GM21576 (cell line): ENCODE results near the gene GPANK1.

Experiments used
- ATAC-seq: cut with Tn5 transposase; IDR thresholded peaks from one replicate; pipeline ENCODE4 v1.9.1; 2021; ENCODE audit warnings: mild to moderate bottlenecking, moderate library complexity; ENCODE audit not compliant: unreplicated experiment

The GPANK1 gene

DNA sequence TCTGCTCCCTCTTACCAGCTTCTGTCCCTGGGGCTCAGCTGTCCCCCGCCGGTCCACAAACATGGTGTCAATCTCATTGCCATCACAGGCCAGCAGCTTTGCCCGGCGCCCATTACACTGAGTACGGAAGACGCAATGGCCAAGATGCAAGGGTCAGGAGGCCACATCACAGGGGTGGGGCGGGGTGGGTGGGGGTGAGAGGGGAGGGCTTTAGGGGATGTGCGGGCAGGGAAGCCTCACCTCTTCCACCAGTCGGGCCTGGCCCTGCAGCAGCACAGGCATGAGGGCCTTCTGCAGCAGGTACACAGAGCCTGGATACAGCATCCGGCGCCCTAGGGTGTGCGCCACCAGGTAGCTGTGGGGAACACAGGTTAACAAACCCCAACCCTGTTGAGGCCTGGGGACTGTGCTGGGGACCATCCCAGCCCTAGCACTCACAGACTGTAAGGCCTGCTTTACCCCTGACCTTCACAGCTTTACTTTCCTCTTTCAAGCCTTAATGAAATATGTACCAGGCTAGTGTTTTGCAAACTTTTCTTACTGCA is 26.8 kb upstream of the GPANK1 start:
- ATAC-seq, result no peak

DNA sequence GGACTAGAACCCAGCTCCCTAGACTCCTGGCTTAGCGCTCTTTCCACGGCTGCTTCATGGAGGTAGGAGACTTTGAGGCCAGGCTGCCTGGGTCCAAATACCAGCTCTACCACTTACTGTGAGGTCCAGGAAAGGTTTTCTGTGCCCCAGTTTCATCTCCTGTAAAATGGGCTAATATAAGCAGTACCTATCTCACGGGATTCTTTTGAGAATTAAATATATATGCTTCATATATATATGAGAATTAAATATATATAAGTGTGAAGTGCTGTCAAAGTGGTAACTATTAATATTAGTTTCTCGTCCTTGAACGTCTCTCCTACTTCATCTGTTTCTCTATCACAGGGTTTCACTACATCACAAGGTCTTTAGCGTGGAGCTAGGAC is 26.3 kb upstream of the GPANK1 start:
- no peak for ATAC-seq

DNA sequence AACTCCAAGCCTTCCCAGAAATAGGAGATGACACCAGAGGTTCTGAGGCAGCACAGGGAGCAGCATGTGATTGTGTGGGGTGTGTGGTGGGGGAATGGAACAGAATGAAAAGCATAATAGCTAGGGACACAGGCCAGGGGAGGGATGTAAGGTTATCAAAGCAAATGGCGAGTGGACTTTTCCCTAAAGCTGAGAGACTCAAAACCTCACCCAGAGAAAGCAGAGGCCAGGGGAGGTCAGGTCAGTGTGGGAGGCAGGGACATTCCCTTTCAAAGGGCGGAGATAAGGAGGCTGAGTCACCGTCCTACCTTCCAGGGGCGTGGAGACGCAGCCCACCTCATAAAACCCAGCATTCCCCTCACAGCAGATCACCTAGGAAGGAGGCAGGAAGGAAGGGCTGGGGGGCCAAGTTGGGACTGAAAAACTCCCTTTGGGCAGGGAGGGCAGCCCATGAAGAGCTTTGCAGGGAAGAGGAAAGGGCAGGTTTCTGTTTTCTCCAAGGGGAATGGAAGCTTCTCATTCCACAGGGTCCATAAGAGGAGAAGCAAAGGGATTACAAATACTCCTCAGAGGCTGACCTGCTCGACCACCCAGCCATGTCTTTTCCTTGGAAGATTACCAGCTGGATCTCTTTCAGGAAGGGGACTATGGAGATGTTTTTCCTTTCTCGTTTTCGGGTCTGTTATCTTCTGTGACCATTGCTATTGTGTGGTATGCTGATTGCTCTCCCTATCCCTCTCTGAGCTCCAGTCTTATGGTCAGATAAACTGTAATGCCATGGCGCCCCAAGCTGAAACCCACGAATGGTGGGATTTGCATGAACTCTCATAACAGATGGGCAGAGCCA is 25.7 kb upstream of the GPANK1 start:
- ATAC-seq, result no peak

GRCh38 chr6:31689249-31690110 is 24.7 kb upstream of the GPANK1 start:
- no peak for ATAC-seq

DNA sequence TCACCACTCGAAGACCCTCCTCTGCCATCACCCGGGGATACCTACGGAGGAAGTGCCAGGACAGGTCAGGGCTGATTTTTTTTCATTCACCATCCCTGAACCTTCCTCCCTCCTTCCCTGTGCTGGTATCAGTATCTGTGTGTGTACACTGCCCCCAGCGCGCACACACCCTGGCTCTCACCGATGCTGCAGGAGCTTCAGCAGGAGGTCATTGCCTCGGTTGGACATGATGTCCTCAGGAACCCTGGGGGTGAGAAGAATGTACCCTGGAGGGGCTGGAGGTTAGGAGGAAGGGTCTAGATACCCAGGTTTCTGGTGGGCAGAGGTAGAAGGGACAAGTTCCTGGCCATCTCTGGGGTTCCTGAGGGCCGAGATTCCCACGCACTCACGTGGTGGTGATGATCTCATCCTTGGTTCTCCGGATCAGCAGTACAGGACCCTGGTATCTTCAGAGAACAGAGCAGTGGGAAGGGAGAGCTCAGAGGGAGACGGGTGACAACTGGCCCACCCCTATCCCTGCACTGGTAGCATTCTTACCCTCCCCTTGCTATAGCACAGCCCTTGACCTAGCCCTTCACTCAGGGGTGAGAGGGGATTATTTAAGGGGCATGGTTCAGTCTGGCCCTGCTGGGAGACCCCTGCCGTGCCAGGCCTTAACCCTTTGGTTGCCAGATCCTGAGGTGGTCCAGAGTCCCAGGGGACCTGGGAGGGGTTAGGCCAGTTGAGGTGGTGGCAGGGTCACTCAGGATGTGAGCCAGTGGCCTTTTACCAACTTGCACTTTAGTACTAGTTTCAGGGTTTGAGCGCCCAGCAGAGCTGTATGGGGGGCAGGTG is 23.3 kb upstream of the GPANK1 start:
- no peak for ATAC-seq

DNA sequence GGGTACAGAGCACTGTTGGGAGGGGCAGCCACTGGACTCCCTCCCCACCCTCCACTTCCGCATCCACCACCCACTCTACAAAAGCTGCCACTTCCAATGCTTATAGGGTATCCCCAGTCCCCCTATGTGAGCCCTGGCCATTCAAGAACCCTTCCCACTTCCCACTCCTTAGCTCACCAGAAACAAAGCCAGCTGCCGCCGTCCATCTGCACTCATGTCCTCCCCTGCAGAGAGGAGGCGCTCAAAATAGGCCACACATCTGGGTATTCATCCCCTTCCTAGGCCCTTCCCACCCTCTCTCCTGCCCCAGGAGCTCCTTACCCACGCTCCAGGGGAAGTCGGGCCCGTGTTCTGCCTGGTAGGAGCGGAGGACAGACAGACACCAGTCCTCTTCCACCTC is 22.5 kb upstream of the GPANK1 start:
- no peak for ATAC-seq

DNA sequence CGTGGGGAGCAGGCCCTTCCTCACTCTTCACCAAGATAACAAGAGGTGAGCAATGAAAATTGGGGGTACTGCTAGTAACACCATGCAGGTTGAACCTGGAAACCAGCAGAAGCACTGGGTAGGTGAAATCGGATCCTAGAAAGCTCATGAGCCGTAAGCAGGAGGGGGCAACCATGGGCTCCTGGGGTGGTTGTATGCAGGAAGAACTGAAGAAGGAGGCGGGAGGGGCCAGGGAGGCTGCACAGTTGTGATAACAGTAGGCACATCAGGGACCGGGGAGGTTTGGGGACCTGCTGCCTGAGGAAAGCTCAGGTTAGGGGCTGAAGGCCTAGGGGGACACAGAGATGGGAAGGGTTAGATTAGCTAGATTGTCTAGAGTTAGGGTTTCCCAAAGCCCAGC is 21.7 kb upstream of the GPANK1 start:
- no peak for ATAC-seq

DNA sequence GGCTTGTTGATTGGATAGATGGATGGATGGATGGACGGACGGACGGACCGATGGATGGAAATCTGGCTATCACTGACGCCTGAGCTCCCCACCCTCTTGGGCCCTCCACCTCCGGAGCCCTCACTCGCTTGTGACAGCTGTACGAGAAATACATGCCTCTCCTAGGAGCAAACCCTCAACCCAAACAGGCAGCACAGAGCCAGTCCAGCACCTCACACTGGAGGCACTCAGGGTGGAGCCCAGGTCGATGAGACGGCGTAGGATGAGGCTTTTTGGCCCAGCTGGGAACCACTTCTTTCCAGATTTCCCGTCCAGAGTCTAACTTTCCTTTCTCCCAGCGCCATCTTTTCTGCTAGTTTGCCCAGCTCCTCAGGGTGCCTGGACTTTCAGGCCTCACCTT is 18.8 kb upstream of the GPANK1 start:
- no peak for ATAC-seq

- ATAC-seq, result no peak
Observed at GRCh38 chr6:31681135-31681671, 16.4 kb upstream of the GPANK1 start.

GRCh38 chr6:31680226-31681134 is 15.7 kb upstream of the GPANK1 start, which contains the start of gene LY6G5C:
LY6G5C (minus strand) TSS chr6:31681067; CDS start chr6:31680373, 694 bp downstream.
- no peak for ATAC-seq

DNA sequence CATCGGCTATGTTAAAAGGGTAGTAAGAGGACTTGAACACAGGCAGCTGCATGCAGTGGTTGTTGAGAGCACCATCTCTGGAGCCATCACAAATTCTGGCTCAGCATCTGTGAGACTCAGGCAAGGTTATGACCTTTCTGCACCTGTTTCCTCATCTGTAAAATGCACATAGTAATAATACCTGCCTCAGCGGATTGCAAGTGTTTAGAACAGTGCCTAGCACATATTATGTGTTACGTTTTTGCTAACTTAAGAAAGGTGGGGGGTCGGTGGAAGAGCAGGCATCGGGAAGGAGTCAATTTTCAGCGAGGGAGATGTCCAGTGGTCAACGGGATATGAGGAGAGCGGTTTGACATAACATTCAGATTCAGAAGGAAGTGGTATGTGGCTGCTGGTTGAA is 13.2 kb upstream of the GPANK1 start:
- no peak for ATAC-seq

- no peak for ATAC-seq
Observed at GRCh38 chr6:31676904-31677303, 12.1 kb upstream of the GPANK1 start.

DNA sequence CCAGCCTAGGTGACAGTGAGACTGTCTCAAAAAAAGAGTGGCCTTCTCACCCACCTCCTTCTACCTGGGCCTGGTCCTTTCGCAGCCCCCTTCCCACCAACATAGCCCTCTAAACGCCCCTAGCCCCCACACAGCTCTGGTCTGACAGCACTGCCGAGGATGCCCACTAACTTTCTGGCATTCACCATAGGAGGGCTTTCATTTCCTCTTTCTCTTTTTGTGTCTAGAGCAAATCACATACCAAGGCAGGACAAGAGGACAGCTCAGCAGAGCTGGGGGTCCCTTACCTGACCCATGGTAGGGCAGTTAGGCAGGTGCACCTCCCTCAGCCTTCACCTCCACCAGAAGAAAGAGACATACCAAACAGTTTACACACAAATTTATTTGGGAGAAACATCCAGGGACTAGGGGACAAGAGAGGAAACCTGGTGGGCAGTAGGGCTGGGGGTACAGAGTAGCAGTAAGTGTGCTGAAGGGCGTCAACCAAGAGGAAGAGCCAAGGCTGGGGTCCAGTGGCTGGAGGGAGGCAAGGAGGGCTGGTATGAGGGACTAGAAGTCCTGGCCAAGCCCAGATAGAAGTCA is 11.6 kb upstream of the GPANK1 start:
- no peak for ATAC-seq

DNA sequence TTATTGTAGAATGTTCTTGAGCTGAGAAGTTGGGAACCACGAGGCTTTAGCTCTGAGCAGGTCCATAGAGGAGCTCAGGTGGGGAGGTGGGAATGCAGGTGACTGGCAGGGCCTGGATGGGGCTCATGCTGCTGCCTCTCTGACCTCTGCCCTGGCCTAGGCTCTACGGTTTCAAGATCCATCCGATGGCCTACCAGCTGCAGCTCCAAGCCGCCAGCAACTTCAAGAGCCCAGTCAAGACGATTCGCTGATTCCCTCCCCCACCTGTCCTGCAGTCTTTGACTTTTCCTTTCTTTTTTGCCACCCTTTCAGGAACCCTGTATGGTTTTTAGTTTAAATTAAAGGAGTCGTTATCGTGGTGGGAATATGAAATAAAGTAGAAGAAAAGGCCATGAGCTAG is 4.9 kb upstream of the GPANK1 start, which contains the start of gene LY6G5B:
TSS of gene LY6G5B (plus strand) at position 301 of the 400 bp plus-strand sequence. CDS start 975 bp downstream, outside the sequence.
- ATAC-seq, result no peak

DNA sequence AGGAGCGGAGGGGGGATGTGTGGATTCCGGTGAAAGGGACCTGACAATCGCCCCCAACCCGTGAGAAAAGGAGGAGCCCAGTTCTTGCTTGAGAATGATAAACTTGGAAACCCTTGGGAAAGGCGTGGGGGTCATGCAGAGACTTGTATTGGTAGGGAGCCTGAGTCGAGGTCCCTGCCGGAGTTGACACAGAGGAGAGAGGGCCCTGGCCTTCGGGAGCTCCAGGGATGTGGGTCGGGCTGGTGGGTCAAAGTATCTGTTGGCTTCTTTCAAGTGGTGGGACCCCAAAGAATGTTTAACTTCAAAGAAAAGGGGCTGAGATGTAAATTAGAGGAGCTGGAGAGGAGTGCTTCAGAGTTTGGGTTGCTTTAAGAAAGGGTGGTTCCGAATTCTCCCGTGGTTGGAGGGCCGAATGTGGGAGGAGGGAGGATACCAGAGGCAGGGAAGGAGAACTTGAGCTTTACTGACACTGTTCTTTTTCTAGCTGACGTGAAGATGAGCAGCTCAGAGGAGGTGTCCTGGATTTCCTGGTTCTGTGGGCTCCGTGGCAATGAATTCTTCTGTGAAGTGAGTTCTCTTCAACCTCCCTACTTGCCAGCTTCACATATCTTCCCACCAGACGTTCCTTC is 1.7 kb upstream of the GPANK1 start:
- no peak for ATAC-seq

GRCh38 chr6:31665501-31666336 is 922 bp upstream of the GPANK1 start, which contains the start of gene CSNK2B:
CSNK2B (plus strand) TSS chr6:31666080; CDS start chr6:31666832, 752 bp downstream.
- ATAC-seq, result peak; percentile 69

GRCh38 chr6:31663961-31664789 is 622 bp downstream of the GPANK1 start:
- no peak for ATAC-seq
